ENCODE measurements around the gene CAPN12. TPM values are rescaled to one million over a fixed set of nuclear protein-coding genes. Genes with fewer than 3 reads are reported as not detected.

Gene CAPN12
- total and polyA plus RNA-seq, 2 of the 8 experiments (the other 6 are each of a cell fraction or from before 2014, with no cell fraction given), result 8.8 to 20.0 TPM

Other genes starting within 250 kb of the CAPN12 start
- gene MAP4K1, start 126.5 kb downstream of the CAPN12 start, total RNA-seq (2021; fragmentation: NEBNext Ultra II Directional; extraction: Animal tissue kit (Norgen Biotek cat#: 25700)), result 10.4 and 14.4 TPM in 2 replicates
- 9.0 and 22.0 TPM in 2 replicates for gene MAP4K1, start 126.5 kb downstream of the CAPN12 start, polyA plus RNA-seq (2011; rRNA removed)
- gene EIF3K, start 125.3 kb downstream of the CAPN12 start, total RNA-seq (2021; fragmentation: NEBNext Ultra II Directional; extraction: Animal tissue kit (Norgen Biotek cat#: 25700)), result 329 and 344 TPM in 2 replicates
- 937 and 977 TPM in 2 replicates for gene EIF3K, start 125.3 kb downstream of the CAPN12 start, polyA plus RNA-seq (2011; rRNA removed)
- 520 and 530 TPM in 2 replicates for gene ACTN4, start 96.8 kb downstream of the CAPN12 start, total RNA-seq (2021; fragmentation: NEBNext Ultra II Directional; extraction: Animal tissue kit (Norgen Biotek cat#: 25700))
- gene ACTN4, start 96.8 kb downstream of the CAPN12 start, polyA plus RNA-seq (2011; rRNA removed), result 211 and 281 TPM in 2 replicates
- gene LGALS7, start 29.0 kb upstream of the CAPN12 start, total RNA-seq (2021; fragmentation: NEBNext Ultra II Directional; extraction: Animal tissue kit (Norgen Biotek cat#: 25700)), result not detected in 2 replicates
- gene LGALS7, start 29.0 kb upstream of the CAPN12 start, polyA plus RNA-seq (2011; rRNA removed), result 0.32 and 1.2 TPM in 2 replicates
- gene LGALS7B, start 44.7 kb upstream of the CAPN12 start, total RNA-seq (2021; fragmentation: NEBNext Ultra II Directional; extraction: Animal tissue kit (Norgen Biotek cat#: 25700)), result not detected in 2 replicates
- 3.6 and 6.2 TPM in 2 replicates for gene LGALS7B, start 44.7 kb upstream of the CAPN12 start, polyA plus RNA-seq (2011; rRNA removed)
- gene LGALS4, start 68.5 kb upstream of the CAPN12 start, total RNA-seq (2021; fragmentation: NEBNext Ultra II Directional; extraction: Animal tissue kit (Norgen Biotek cat#: 25700)), result 0.37 and 0.54 TPM in 2 replicates
- 0.32 and 0.71 TPM in 2 replicates for gene LGALS4, start 68.5 kb upstream of the CAPN12 start, polyA plus RNA-seq (2011; rRNA removed)
- 101 and 103 TPM in 2 replicates for gene ECH1, start 87.3 kb upstream of the CAPN12 start, total RNA-seq (2021; fragmentation: NEBNext Ultra II Directional; extraction: Animal tissue kit (Norgen Biotek cat#: 25700))
- 147 and 173 TPM in 2 replicates for gene ECH1, start 87.3 kb upstream of the CAPN12 start, polyA plus RNA-seq (2011; rRNA removed)
- gene HNRNPL, start 105.5 kb upstream of the CAPN12 start, total RNA-seq (2021; fragmentation: NEBNext Ultra II Directional; extraction: Animal tissue kit (Norgen Biotek cat#: 25700)), result 711 and 779 TPM in 2 replicates
- gene HNRNPL, start 105.5 kb upstream of the CAPN12 start, polyA plus RNA-seq (2011; rRNA removed), result 403 and 404 TPM in 2 replicates
- gene RINL, start 133.8 kb upstream of the CAPN12 start, total RNA-seq (2021; fragmentation: NEBNext Ultra II Directional; extraction: Animal tissue kit (Norgen Biotek cat#: 25700)), result 11.9 and 14.2 TPM in 2 replicates
- 11.1 and 13.1 TPM in 2 replicates for gene RINL, start 133.8 kb upstream of the CAPN12 start, polyA plus RNA-seq (2011; rRNA removed)
- gene SIRT2, start 155.1 kb upstream of the CAPN12 start, total RNA-seq (2021; fragmentation: NEBNext Ultra II Directional; extraction: Animal tissue kit (Norgen Biotek cat#: 25700)), result 6.1 and 6.5 TPM in 2 replicates
- gene SIRT2, start 155.1 kb upstream of the CAPN12 start, polyA plus RNA-seq (2011; rRNA removed), result 10.0 and 11.8 TPM in 2 replicates
- 36.3 and 37.3 TPM in 2 replicates for gene NFKBIB, start 155.5 kb upstream of the CAPN12 start, total RNA-seq (2021; fragmentation: NEBNext Ultra II Directional; extraction: Animal tissue kit (Norgen Biotek cat#: 25700))
- 44.1 and 62.3 TPM in 2 replicates for gene NFKBIB, start 155.5 kb upstream of the CAPN12 start, polyA plus RNA-seq (2011; rRNA removed)
- 0.56 and 0.73 TPM in 2 replicates for gene CCER2, start 167.7 kb upstream of the CAPN12 start, total RNA-seq (2021; fragmentation: NEBNext Ultra II Directional; extraction: Animal tissue kit (Norgen Biotek cat#: 25700))
- 0.32 and 0.71 TPM in 2 replicates for gene CCER2, start 167.7 kb upstream of the CAPN12 start, polyA plus RNA-seq (2011; rRNA removed)
- 59.2 and 68.0 TPM in 2 replicates for gene SARS2, start 186.3 kb upstream of the CAPN12 start, total RNA-seq (2021; fragmentation: NEBNext Ultra II Directional; extraction: Animal tissue kit (Norgen Biotek cat#: 25700))
- gene SARS2, start 186.3 kb upstream of the CAPN12 start, polyA plus RNA-seq (2011; rRNA removed), result 102 and 139 TPM in 2 replicates
- gene MRPS12, start 186.5 kb upstream of the CAPN12 start, total RNA-seq (2021; fragmentation: NEBNext Ultra II Directional; extraction: Animal tissue kit (Norgen Biotek cat#: 25700)), result 79.0 and 87.6 TPM in 2 replicates
- 175 and 190 TPM in 2 replicates for gene MRPS12, start 186.5 kb upstream of the CAPN12 start, polyA plus RNA-seq (2011; rRNA removed)
- gene FBXO17, start 231.3 kb upstream of the CAPN12 start, total RNA-seq (2021; fragmentation: NEBNext Ultra II Directional; extraction: Animal tissue kit (Norgen Biotek cat#: 25700)), result 14.5 and 15.3 TPM in 2 replicates
- 11.7 and 19.9 TPM in 2 replicates for gene FBXO17, start 231.3 kb upstream of the CAPN12 start, polyA plus RNA-seq (2011; rRNA removed)